Stimulated activated CD4-positive, alpha-beta T cell treated with anti-CD3 and anti-CD28 coated beads, Interleukin-1b, Interleukin-23, amount 100 ng/mL, for 4 hours (primary cell): ENCODE measurements around the gene SSU72.
"Not testable (repeated sequence)": the region's sequence is repeated elsewhere in the genome, so short reads cannot be mapped to it uniquely, and the experiment has no call there.

Experiments
- DNase-seq, 2 donors: peaks; one replicate each; pipeline ENCODE4 v3.0.0-alpha.2; 2020; ENCODE audit warnings: low read depth in 2 of 2

SSU72 gene

DNA sequence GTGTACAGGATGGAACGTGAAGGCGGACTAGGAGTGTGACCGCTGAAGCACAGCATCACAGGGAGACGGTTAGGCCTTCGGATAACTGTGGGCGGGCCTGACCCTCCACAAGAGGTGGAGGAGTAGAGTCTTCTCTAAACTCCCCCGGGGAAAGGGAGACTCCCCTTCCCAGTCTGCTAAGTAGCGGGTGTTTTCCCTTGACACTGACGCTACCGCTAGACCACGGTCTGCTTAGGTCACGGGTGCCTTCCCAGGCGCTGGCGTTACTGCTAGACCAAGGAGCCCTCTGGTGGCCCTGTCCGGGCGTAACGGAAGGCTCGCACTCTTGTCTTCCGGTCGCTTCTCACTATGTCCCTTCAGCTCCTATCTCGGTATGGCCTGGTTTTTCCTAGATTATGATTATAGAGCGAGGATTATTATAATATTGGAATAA is 69.3 kb downstream of the SSU72 start:
- not testable (repeated sequence) for DNase-seq

DNA sequence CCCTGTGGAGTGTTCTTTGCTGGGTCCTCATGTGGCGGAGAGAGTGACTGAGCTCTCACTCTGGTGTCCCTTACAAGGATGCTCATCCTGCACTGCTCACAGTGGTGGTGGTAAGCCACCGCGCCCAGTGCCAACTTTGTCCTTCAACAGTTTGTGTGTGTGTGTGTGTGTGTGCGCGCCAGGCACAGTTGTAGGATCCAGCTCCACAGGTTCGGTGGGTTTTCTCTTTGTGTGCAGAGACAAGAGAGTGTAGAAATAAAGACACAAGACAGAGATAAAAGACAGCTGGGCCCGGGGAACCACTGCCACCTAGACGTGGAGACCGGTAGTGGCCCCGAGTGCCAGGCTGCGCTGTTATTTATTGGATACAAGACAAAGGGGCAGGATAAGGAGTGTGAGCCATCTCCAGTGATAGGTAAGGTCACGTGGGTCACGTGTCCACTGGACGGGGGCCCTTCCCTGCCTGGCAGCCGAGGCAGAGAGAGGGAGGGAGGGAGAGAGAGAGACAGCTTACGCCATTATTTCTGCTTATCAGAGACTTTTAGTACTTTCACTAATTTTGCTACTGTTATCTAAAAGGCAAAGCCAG is 69.8 kb downstream of the SSU72 start:
- DNase-seq: peak; percentile 45 to 53

DNA sequence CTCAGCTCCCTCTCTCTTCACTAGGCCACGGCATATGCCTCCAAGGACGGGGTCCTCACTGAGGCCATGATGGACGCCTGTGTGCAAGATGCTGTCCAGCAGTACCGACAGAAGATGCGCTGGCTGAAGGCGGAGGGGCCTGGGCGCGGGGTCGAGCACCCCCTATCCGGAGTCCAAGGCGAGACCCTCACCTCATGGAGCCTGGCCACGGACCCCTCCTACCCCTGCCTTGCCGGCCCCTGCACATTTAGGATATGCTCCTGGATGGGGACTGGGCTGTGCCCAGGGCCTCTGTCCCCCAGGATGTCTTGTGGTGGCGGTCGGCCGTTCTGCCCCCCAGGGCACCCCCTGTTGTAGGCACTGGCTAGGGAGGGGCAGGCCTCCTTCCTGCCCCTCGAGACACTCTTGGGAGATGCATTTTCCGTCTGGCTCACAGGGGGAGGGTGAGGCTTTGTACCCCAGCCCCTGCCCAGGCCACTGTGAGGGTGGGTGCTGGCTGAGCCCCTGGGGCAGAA is 79.1 kb downstream of the SSU72 start:
- not testable (repeated sequence) for DNase-seq

DNA sequence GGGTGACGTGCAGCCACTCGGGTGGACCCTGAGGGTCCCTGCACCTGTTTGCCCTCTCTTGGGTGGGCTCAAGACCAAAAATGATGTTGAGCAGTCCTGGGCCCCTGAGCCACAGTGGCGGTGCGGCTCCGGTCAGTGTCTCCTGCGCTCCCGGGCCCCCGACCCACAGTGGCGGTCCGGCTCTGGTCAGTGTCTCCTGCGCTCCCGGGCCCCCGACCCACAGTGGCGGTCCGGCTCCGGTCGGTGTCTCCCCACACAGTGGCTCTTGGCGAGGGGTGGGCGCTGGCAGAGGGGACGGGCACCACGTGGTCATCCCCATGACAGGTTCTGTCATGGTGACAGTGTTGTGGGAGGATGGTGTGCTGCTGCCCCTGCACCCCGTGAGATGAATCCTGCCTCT is 80.4 kb downstream of the SSU72 start:
- DNase-seq: not testable (repeated sequence)
